WTC11 (cell line): Measurements from ENCODE around the gene REX1BD.

Experiments
- TF ChIP-seq, protein P1 (sequence below): fragments of 200-600 bp; IDR thresholded peaks from 2 replicates; pipeline ENCODE4 v1.8.0; 2022; ENCODE audit warnings: antibody characterized with exemption
- TF ChIP-seq, protein P2 (sequence below): sonication (generic); formaldehyde crosslinking; IDR thresholded peaks from 2 replicates; pipeline ENCODE4 v1.8.0; 2022; ENCODE audit warnings: mild to moderate bottlenecking, missing genetic modification reagents

DNA sequence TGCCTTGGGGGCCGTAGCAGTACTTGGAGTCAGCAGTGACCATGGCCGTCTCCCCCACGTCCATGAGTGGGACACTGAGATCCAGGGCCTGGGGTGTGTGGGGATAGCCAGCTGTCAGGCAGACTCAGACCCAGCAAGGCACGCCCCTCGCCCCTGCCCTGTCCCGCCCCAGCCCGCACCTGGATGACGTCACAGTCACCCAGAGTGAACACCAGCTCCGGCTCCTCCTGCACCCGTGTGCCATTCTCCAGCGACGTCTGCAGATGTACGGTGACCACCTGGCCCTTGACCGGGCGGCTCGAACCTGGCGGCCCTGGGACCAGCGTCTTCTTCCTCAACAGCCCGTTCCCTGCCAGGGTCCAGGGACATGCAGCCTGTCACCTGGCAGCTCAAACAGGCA, 49.2 kb upstream of the REX1BD start:
- TF ChIP-seq, protein P1, sequence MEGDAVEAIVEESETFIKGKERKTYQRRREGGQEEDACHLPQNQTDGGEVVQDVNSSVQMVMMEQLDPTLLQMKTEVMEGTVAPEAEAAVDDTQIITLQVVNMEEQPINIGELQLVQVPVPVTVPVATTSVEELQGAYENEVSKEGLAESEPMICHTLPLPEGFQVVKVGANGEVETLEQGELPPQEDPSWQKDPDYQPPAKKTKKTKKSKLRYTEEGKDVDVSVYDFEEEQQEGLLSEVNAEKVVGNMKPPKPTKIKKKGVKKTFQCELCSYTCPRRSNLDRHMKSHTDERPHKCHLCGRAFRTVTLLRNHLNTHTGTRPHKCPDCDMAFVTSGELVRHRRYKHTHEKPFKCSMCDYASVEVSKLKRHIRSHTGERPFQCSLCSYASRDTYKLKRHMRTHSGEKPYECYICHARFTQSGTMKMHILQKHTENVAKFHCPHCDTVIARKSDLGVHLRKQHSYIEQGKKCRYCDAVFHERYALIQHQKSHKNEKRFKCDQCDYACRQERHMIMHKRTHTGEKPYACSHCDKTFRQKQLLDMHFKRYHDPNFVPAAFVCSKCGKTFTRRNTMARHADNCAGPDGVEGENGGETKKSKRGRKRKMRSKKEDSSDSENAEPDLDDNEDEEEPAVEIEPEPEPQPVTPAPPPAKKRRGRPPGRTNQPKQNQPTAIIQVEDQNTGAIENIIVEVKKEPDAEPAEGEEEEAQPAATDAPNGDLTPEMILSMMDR: no peak
- TF ChIP-seq, protein P2, sequence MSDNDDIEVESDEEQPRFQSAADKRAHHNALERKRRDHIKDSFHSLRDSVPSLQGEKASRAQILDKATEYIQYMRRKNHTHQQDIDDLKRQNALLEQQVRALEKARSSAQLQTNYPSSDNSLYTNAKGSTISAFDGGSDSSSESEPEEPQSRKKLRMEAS (CRISPR knock-in tag): no peak
